NCI-H524 treated with DMSO at 0.1 percent for 48 hours (cell line): ENCODE measurements around the gene HIVEP1.

ENCODE experiments used
- DNase-seq: peaks from one replicate; lab custom pipeline; 2025; lab: John Stamatoyannopoulos, UW

HIVEP1 gene

DNA sequence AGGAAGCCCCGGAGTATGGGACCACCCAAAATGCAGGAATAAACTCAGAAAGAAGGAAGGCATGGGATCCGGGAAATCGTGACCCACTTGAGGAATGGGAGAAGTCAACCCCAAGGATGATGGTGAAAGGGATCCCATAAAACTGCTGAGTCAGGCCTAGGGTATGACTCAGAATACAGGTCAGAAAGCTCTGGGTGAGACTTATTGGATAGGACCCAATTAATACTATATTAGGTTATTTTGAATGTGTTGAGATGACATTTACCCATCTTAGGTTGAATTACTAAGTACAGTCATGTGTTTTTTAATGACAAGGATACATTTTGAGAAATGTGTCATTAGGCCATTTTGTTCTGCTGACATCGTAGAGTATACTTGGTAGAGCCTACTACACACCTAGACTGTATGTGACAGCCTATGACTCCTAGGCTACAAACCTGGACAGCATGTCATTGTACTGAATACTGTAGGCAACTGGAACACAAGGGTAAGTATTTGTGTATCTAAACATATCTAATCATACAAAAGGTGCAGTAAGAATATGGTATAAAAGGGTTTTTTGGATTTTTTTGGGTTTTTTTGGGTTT, 17.1 kb upstream of the HIVEP1 start:
- no peak for DNase-seq

DNA sequence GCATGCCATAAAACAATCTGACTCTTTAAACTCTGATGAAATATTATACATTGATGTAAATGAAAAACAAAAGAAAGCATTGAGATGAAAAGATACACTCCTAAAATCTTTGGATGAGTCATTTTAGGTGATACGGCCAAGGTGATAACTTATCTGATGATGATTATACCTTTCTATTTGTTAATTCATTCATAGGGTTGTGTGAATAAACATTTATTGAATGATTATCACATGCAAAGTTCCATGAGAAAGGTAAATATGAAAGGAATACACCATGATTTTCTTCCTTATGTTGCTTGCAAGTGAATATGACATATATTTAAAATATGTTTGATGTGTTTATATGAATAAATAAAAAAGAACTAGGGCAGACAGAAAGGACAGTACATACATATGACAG, 15.4 kb upstream of the HIVEP1 start:
- no peak for DNase-seq

DNA sequence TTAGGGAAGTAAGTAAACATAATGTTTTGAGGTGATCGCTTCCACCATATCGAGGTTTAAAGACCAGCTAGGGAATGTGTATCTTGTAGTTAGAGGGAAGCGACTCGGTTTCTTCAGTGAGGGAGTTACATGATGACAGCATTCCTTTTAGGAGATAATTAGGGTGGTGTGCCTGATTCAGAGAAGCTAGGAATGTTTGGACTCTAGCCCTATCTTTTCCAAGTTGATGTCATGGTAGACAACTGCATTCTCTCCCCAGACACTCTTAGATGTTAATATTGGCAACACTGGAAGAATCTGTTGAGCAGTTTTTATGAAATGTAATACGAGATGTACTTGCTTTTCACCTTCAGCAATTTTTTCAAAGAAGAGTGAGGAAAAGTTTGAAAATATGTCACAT, 12.9 kb upstream of the HIVEP1 start:
- no peak for DNase-seq

DNA sequence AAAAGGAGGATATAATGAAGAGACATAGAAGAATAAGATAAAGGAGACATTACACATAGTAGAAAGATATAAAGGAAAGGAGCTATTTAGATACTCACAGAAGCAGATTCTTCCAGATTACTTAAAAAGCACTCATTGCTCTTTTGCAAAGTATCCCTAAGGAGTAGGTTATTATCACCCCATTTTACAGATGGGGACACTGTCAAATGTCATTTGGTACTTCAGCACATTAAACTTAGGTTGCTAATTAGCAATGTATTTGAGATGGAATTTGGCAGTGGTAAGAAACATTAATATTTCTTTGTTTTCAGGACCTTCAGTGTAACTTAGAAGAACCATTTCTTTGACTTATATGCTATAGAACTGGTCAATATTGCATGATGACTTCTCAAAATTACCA, 11.9 kb upstream of the HIVEP1 start:
- no peak for DNase-seq

DNA sequence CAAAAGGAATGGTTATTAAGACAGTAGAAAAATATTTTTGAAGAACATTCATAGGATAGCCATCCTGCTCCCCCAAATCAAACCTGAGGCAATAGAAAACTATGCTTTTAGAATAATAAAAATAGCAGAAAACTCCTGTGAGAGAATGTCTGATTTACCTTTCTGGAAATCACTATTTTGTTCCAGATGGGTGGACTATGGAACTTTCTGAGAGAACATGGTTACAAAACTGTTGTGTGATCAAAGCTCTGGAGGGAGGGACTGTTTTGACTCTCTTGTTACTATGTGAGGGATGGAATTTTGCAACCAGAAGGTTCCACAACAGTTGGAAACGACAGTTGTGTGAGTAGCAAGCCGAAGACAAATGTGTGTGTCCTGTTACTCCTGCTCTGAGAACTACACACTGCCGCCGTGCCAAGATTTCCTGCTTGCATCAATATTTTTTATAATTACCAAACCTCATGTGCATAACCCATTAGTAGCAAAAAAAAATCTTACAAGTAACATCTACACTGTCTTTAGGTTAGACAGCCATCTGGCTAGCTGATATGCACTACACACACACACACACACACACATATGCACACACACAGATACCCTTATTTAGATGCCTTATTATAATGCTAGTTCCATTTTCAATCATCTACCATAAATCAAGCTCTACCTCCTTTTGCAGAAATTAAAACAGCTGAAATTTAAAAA, 11.0 kb upstream of the HIVEP1 start:
- DNase-seq, result no peak

DNA sequence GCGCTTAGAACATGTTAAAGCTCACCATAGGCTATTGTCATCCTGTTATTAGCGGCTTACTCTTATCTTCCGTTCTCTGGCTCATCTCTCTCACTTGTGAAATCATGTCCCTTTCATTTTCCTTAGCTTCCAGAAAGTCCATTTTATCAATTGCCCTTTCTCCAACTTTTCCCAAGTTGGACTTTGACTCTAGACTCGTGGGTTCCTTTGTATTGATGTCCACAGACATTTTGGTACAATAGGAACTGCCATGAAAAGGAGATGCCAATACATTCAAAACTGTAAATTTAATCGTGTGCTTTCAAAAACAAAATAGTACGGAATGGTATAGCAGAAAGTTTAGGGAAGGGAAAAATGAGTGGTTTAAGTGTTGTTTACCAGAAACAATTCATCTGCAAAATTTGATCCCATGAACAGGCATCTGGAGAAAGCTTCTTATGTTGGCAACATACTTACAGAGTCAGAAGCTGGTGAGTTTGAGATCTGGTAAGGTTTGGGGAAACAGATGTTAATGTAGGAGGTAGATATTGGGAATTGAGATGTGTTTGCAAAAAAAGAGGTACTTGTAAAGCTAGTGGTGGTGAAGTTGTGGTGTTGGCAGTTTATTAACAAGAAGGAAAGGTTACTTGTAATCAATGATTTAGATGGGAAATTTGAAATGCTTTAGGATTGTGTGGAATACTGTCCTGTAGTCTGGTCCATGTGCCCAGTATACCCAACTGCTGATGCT, 10.2 kb upstream of the HIVEP1 start:
- no peak for DNase-seq

DNA sequence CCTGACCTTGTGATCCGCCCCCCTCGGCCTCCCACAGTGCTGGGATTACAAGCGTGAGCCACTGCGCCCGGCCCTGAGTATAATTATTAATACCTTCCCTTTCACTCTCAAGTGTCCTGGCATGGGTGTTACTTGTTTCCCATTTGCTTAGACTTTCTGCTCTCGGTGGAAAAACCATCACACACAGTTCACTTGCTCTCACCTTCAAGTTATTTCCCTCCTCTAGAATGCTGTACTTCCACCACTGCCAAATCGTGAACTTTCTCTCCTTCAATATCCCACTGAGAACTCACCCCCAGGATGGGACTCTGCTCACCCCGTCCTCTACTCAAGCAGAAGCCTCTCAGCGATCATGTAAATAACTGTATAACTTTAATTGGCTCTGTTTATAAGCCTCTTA, 4.6 kb upstream of the HIVEP1 start:
- no peak for DNase-seq

DNA sequence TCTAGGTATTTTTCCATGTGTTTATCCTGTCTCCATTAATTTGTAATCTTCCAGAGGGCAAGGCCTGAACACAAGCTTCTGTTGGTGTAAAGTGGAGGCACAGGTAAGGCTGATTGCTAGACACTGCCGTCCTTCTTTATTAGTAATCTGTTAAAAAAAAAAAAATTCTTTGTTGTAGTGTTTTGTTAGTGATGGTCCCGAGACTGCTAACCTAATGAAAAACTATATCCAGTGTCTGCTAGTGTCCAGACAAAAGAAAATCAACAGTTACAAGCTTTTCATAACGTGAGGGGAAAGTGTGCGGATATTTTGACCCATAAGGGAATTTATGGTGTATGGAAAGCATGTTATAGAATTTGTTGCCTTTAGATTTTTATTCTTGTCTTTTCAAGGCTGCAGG, 4.2 kb upstream of the HIVEP1 start:
- DNase-seq, result no peak

DNA sequence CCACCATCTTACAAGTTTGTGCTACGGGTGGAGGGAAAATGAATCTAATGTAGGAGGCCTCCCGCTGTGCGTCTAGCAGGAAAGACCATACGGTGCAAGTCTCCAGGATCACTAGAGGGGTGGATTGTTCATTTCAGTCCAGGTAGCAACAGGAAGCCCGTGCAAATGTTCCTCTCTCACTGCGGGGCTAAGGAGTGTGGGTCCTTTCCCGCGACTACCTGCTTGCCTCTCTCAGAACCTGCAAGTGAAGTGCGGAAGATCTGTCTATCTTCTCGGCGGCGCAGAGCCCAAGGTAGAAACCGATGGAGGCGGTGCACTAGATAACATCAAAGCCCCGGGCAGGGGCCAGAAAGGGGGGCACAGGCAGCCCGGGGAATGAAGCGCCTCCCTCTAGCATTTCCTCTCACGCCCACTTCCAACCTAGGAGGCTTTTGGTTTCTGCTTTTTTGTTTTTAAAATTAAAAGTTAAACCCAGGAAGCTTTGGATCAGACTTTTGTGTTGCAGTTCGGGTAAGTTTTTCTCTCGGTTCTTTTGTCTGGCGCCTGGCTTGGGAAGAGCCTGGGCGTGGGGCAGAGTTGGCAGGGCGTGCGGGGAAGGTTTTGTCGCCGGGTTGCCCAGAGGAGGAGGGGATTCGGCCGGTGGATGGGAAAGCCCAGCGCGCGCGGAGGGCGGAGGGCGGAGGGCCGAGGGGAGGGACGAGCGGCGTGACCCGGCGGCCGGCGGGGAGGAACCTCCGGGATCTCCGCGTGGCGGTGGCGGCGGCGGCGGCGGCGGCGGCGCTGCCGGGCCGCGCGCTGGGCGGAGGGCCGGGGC, 3.5 kb upstream of the HIVEP1 start:
- peak; percentile 63 for DNase-seq

DNA sequence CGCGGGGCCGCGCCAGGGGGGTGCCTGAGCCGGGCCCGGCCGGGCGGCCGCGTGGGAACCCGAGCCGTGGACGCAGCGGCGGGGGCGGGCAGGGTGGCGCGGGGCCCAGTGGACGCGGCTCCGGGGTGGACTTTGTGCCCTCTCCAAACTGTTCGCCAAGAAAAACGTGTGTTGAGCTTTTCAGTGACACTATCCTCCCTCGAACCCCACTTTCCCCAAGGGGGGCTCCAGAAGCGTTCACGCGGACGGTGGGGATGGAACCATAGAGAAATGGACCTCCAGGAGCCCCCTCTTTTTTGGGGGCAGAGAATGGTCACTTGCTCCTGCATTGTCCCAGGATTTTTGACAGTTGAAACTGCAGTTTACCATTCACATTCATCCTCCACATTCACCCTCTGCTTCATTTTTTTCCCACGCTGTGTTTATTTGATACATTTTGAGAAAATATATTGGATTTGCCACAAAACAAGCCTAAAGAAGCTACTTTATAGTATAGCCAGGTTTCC, 2.9 kb upstream of the HIVEP1 start:
- DNase-seq, result no peak

DNA sequence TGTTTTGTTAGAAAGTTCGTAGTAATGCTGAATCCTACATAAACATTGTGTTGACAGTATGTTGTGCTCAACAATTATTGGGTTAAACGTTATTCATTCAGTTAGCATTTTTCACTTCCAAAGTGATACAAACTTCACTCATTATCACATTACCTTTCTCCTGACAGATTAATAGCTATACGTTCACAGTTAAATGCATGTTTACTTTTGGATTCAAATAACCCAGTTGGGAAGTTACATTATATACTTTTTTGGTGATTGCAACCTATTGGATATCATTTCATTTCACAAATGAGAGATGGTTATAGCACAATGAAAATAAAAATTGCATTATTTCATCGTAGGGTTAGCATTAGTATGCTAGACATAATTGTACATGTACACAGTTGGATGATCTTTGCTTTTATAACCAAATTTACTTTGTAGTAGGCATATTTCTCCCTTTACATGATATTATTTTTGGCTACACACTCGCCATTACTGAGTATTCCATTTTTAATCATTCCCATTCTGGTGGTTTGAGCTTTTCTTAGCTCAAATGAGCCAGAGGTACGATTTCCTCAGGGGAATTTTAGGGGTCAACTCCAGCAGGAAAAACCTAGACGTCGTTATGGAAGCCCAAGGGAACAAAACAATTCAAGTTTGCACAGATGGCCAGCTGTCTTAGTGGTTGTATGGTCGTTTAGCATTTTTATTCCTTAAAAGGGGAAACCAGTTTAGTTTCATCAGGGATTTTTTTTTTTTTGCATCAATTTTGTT, 2.1 kb upstream of the HIVEP1 start:
- DNase-seq, result peak; percentile 5

DNA sequence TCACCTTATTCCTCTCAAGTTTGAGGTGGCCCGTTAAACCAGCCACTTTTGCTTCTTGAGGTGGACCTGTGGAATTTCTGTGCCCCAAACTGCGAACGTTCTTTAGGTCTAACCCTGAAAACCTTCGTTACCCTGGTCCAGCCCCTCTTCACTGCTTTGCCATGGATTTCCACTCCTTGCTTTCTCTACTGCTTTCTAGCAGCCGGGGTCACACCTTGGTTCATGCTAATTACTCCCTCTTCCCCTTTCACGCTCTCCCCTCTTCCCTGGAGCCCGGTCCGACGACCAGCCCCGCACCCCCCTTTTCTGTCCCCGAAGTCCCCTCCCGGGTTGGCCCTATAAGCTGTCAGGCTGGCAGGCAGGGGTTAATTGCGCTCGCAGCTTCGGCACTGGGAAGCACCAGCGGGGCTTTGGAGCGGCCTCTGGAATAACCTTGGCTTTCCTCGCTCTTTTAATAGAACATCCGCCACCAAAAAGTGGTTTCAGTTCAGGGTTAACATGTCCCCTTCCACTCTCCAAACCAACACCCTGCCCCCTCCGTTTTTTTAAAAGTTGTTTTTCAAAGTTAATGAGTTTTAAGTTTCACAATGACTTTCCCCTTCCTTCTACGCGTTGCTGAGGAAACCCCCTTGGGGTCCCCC, 1.4 kb upstream of the HIVEP1 start:
- peak; percentile 55 for DNase-seq

DNA sequence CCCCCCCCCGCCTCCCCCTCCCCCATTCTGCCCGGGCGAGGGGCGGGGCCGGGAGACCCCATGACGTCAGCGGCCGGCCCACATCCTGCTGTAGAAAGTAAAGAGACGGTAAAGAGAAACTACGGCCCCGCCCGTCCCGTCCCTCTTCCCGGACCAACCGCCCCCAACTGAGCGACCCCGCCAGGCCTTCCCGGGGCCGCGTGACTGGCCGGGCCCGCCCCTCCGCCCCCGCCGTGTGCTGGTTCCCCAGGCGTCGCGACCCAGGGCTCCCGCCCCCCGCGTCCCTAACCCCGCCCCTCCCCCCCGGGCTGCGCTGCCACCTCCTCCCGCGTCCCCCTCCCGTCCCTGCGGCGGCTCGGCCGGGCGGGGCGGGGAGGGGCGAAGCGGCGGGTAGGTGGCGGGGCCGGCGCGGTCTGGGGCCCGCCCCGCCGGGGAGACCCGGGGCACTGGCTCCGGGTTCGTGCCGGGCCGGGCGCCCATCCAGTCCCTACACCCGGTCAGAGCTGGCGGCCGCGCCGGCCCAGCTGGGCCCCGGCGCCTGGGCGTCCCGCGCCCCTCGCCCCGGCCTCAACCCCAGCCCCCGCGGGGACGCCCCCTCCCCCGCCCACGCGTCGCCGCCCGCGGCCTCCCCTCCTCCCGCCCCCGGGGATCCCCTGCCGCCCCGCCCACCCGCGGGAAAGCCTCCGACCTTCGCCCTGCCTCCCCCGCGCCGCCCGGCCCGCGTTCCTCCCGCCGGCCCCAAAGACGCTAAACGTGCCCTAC, 655 bp upstream of the HIVEP1 start:
- peak; percentile 54 for DNase-seq

DNA sequence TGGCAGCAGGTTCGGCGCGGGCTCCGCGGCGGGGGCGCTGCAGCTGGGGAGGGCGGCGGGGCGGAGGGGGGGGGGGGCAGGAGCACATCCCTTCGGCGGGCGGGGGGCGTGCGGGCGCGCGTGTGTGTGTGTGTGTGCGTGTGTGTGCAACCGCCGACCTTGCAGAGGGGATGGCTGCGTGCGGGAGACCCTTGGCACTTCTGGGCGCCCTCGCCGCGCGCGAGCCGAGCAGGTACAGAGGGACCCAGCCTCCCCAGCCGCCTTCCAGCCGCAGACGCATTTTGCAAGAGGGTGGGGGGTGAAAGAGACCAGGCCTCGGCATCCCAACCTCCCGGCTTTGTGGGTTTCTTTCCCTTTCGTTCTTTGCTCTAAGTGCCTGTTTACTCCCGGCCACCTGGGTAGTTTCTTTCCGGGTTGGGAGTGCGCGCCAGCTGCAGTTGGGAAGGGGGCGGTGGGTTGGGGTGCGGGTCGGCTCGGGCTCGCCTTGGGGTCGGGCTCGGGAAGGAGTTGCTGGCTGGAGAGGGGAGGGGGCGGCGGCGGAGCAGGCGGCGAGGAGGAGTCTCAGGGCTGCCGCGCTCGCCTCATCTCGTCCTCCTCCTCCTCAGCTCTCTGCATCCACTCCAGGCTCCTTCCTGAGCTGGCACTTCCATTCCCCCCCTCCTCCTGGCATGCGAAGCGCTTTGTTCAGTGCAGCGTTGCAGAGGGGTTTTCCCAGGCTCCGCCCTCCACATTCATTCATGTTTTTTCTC, 620 bp downstream of the HIVEP1 start:
- DNase-seq, result peak; percentile 45

DNA sequence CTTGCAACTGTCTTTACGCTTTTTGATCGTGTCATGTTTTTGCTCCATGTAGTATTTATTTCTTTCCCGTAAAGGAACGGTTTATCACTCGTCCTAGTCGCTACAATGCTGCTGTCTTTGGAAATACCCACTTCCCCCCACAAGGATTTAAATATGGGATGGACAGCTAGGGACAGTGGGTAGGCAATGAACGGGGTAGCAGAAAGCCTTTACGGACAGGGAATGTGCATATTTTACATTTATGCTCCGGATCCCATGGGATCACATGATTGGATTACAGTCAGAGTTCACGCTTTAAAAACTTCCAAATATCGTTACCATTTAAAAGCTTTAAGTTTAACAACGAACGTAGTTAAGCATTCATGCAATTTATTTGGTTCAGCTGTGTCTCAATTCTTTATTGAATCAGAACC, 1.2 kb downstream of the HIVEP1 start:
- DNase-seq, result no peak

DNA sequence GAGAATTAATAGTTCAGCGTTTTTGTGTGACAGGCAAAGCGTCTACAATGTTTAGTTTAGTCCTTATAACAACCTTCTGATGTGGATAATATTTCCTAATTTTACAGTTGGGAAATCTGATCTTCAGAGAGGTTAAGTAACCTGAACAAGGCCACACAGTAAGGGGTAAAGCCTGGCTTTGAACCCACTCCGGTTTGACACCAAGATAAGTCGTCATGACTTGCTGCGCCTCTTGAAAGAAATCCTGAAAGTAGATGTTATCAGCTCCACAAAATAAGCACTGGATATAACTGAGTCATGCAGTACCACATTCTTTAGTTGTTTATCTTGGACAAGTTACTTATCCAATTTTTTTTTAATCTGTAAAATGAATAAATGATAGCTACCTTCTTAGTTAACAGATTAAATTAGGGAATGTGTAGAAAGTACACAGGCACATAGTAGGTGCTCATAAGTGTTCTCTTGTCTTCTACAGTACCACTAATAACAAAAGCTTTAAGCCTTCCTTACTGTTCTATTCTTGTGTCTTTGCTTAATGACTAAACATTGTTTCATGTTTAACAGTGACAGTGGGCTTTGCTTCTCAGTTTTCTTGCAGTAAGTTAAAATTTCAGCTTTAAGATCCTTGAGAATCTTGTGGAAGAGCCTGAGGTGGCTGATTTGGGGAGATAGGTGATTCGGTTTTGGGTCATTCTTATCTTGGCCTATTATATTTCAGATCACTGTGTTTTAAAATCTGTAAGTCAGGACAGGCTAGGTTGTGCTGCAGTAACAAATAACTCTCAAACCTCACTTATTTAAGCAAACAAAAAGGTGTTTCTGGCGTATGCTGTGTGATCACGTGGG, 2.1 kb downstream of the HIVEP1 start:
- no peak for DNase-seq

DNA sequence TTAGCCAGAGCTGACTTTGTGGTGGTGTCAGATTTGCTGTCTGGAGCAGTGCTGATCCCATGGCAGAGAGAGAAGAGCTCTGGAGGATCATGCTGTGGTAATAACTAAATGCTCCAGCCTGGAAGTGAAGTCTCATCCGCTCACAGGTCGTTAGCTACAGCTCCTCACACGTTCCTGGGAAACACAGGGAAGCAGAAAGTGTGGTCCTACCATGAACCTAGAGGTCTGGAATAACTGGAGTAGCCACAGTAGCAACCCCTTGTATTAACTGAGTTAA, 2.7 kb downstream of the HIVEP1 start:
- DNase-seq, result no peak

DNA sequence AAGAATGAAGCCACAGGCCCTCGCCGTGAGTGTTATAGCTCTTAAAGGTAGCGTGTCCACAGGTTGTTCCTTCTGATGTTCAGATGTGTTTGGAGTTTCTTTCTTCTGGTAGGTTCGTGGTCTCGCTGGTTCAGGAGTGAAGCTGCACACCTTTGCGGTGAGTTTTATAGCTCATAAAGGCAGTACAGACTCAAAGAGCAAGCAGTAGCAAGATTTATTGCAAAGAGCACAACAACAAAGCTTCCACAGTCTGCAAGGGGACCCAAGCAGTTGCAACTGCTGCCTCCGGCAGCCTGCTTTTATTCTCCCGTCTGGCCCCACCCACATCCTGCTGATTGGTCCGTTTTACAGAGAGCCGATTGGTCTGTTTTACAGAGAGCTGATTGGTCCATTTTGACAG, 5.2 kb downstream of the HIVEP1 start:
- DNase-seq, result no peak

DNA sequence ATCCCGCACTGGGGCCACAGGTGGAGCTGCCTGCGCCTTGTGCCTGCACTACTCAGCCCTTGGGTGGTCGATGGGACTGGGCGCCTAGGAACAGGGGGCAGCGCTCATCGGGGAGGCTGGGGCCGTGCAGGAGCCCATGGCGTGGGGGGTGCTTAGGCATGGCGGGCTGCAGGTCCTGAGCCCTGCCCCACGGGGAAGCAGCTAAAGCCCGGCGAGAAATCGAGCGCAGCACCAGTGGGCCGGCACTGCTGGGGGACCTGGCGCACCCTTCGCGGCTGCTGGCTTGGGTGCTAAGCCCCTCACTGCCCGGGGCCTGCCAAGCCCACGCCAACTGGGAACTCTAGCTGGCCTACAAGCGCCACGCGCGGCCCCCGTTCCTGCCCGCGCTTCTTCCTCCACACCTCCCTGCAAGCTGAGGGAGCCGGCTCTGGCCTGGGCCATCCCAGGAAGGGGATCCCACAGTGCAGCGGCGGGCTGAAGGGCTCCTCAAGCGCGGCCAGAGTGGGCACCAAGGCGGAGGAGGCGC, 5.8 kb downstream of the HIVEP1 start:
- DNase-seq, result no peak
